Hepatocyte (in vitro differentiated cells): ENCODE measurements around the gene SOX4.

ENCODE experiments used
- EZH2 ChIP-seq: fragments of 200-600 bp; sonication (generic); IDR thresholded peaks from 2 replicates; pipeline ENCODE4 v1.6.1; 2016; ENCODE audit warnings: antibody characterized with exemption, mild to moderate bottlenecking, borderline replicate concordance
- TF ChIP-seq, protein P1 (sequence below): fragments of 200-600 bp; sonication (generic); IDR thresholded peaks from 2 replicates; pipeline ENCODE4 v1.5.1; 2016; ENCODE audit warnings: antibody characterized with exemption, mild to moderate bottlenecking; ENCODE audit not compliant: poor library complexity

DNA sequence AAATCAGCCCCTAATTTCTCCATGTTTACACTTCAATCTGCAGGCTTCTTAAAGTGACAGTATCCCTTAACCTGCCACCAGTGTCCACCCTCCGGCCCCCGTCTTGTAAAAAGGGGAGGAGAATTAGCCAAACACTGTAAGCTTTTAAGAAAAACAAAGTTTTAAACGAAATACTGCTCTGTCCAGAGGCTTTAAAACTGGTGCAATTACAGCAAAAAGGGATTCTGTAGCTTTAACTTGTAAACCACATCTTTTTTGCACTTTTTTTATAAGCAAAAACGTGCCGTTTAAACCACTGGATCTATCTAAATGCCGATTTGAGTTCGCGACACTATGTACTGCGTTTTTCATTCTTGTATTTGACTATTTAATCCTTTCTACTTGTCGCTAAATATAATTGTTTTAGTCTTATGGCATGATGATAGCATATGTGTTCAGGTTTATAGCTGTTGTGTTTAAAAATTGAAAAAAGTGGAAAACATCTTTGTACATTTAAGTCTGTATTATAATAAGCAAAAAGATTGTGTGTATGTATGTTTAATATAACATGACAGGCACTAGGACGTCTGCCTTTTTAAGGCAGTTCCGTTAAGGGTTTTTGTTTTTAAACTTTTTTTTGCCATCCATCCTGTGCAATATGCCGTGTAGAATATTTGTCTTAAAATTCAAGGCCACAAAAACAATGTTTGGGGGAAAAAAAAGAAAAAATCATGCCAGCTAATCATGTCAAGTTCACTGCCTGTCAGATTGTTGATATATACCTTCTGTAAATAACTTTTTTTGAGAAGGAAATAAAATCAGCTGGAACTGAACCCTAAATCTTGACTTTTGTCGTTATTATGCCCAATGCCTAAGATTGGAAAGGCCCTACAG, 4.5 kb downstream of the SOX4 start:
- TF ChIP-seq, protein P1, sequence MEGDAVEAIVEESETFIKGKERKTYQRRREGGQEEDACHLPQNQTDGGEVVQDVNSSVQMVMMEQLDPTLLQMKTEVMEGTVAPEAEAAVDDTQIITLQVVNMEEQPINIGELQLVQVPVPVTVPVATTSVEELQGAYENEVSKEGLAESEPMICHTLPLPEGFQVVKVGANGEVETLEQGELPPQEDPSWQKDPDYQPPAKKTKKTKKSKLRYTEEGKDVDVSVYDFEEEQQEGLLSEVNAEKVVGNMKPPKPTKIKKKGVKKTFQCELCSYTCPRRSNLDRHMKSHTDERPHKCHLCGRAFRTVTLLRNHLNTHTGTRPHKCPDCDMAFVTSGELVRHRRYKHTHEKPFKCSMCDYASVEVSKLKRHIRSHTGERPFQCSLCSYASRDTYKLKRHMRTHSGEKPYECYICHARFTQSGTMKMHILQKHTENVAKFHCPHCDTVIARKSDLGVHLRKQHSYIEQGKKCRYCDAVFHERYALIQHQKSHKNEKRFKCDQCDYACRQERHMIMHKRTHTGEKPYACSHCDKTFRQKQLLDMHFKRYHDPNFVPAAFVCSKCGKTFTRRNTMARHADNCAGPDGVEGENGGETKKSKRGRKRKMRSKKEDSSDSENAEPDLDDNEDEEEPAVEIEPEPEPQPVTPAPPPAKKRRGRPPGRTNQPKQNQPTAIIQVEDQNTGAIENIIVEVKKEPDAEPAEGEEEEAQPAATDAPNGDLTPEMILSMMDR, result no peak
- no peak for TF ChIP-seq EZH2
